Suprapubic skin (tissue), 4 donors: ENCODE data around the gene SENP7. TPM values are rescaled to one million over a fixed set of nuclear protein-coding genes. Genes with fewer than 3 reads are reported as not detected.
"Not testable (repeated sequence)": the region's sequence is repeated elsewhere in the genome, so short reads cannot be mapped to it uniquely, and the experiment has no call there.

Source experiments
- DNase-seq, 2 donors: peaks; one replicate each; pipeline ENCODE4 v3.0.0-alpha.2; 2019; ENCODE audit warnings: low spot score in 2 of 2
- H3K27ac ChIP-seq: fragments of 200-600 bp; sonication (generic); one replicate; pipeline ENCODE4 v1.5.1; 2019
- H3K27me3 ChIP-seq: fragments of 200-600 bp; sonication (generic); one replicate; pipeline ENCODE4 v1.5.1; 2019
- H3K36me3 ChIP-seq: fragments of 200-600 bp; sonication (generic); one replicate; pipeline ENCODE4 v1.5.1; 2019
- H3K4me1 ChIP-seq: fragments of 200-600 bp; sonication (generic); one replicate; pipeline ENCODE4 v1.5.1; 2019
- H3K4me3 ChIP-seq: fragments of 200-600 bp; sonication (generic); one replicate; pipeline ENCODE4 v1.5.1; 2019; ENCODE audit warnings: mild to moderate bottlenecking
- H3K9me3 ChIP-seq: fragments of 200-600 bp; sonication (generic); one replicate; pipeline ENCODE4 v1.5.1; 2019
- CTCF ChIP-seq, 2 donors: fragments of 200-600 bp in 1 of 2; fragments of 450-650 bp in 1 of 2; sonication (generic) in 1 of 2; IDR thresholded peaks; one replicate each; pipeline ENCODE4 v1.5.1; 2016 to 2019; ENCODE audit warnings: antibody characterized with exemption in 2 of 2, mild to moderate bottlenecking in 1 of 2, moderate library complexity in 1 of 2
- EP300 ChIP-seq: sonication (generic); formaldehyde crosslinking; IDR thresholded peaks from one replicate; pipeline ENCODE4 v1.6.1; 2017; ENCODE audit warnings: antibody characterized with exemption
- POLR2A ChIP-seq, 2 donors: fragments of 450-650 bp; IDR thresholded peaks; one replicate each; pipeline ENCODE4 v1.6.1; 2017; ENCODE audit warnings: antibody characterized with exemption in 2 of 2, mild to moderate bottlenecking in 2 of 2, moderate library complexity in 2 of 2
- POLR2AphosphoS5 ChIP-seq, 3 donors: sonication (generic); formaldehyde crosslinking; IDR thresholded peaks; one replicate each; pipeline ENCODE4 v1.6.1; 2017; ENCODE audit warnings: antibody characterized with exemption in 3 of 3
- WGBS: methylation state at CpG from one replicate; pipeline ENCODE4 v1.1.5; 2018; 5-methylcytosine and 5-hydroxymethylcytosine counted together
- total RNA-seq, 4 donors: library from RNA; depleted of rRNA; stranded (reverse); fragments of >200 nt; gene quantifications; one replicate each; pipeline ENCODE4 v1.1.0, GENCODE V29; 2016

Gene SENP7
- total RNA-seq, 4 donors from 2014 or later, result 13.3 to 39.4 (median 15.8) TPM

DNA sequence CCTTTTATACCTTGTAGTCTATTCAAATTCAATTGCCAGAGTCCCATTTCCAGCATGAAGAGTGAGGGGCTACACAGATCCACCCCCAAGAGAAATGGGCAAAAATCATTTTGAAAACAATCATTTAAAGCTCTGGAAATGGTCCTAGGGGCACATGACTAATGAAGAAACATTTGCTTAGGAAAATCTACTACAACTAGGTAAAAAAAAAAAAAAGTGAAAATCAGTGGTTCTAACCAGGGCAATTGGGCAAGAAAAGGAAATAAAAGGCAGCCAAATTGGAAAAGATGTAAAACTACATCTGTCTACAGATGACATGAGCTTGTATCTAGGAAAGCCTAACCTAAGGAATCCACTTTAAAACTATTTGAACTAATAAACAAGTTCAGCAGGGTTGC is 202.0 kb downstream of the SENP7 start:
- Histone ChIP-seq H3K4me1 (no peaks in the 10 kb centered on the region), H3K36me3 (no peaks in the 10 kb centered on the region), H3K9me3 (peaks cover 12% of the 10 kb centered on the region), H3K27ac (no peak overlapping the region), H3K27me3 (no peaks in the 10 kb centered on the region), H3K4me3 (no peak overlapping the region)
- no peak for TF ChIP-seq POLR2A (IDR thresholded peaks at IDR 0.05)
- no peak for TF ChIP-seq POLR2AphosphoS5 (IDR thresholded peaks at IDR 0.05)
- TF ChIP-seq EP300, result no peak
- no peak for TF ChIP-seq CTCF (IDR thresholded peaks at IDR 0.05)
- no peak for DNase-seq

DNA sequence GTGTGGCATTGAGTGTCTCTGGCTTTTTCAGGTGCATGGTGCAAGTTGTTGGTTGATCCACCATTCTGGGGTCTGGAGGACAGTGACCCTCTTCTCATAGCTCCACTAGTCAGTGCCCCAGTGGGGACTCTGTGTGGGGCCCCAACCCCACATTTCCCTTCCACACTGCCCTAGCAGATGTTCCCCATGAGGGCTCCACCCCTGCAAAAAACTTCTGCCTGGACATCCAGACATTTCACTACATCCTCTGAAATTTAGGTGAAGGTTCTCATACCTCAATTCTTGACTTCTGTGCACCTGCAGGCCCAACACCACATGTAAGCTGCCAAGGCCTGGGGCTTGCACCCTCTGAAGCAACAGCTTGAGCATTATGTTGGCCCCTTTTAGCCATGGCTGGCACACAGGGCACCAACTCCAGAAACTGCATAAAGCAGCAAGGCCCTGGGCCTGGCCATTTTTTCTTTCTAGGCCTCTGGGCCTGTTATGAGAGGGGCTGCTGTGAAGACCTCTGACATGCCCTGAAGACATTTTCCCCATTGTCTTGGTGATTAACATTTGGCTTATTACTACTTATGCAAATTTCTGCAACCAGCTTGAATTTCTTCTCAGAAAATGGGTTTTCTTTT is 204.8 kb downstream of the SENP7 start:
- H3K27me3 ChIP-seq, H3K4me3 ChIP-seq, H3K4me1 ChIP-seq, DNase-seq, H3K27ac ChIP-seq, H3K36me3 ChIP-seq: not testable (repeated sequence)
- H3K9me3 ChIP-seq, result peaks cover 12% of the 10 kb centered on the region

GRCh38 chr3:101303836-101304235 is 209.2 kb downstream of the SENP7 start:
- no peak for TF ChIP-seq POLR2A (IDR thresholded peaks at IDR 0.05)
- TF ChIP-seq CTCF (IDR thresholded peaks at IDR 0.05), result no peak
- no peak for TF ChIP-seq EP300
- TF ChIP-seq POLR2AphosphoS5 (IDR thresholded peaks at IDR 0.05), result no peak
- Histone ChIP-seq H3K4me1 (no peaks in the 10 kb centered on the region), H3K9me3 (peaks cover 11% of the 10 kb centered on the region), H3K27ac (no peak overlapping the region), H3K27me3 (no peaks in the 10 kb centered on the region), H3K36me3 (no peaks in the 10 kb centered on the region), H3K4me3 (no peak overlapping the region)
- DNase-seq, result no peak

GRCh38 chr3:101303089-101303731 is 209.8 kb downstream of the SENP7 start:
- TF ChIP-seq POLR2AphosphoS5 (IDR thresholded peaks at IDR 0.05) (no peak), CTCF (IDR thresholded peaks at IDR 0.05) (no peak), EP300 (no peak), POLR2A (IDR thresholded peaks at IDR 0.05) (no peak)
- Histone ChIP-seq H3K4me3 (no peak overlapping the region), H3K27ac (no peak overlapping the region), H3K9me3 (peaks cover 5% of the 10 kb centered on the region), H3K27me3 (no peaks in the 10 kb centered on the region), H3K36me3 (no peaks in the 10 kb centered on the region), H3K4me1 (no peaks in the 10 kb centered on the region)
- DNase-seq, result no peak
- 64% methylated on average over 5 of the region's 5 CpGs for WGBS

DNA sequence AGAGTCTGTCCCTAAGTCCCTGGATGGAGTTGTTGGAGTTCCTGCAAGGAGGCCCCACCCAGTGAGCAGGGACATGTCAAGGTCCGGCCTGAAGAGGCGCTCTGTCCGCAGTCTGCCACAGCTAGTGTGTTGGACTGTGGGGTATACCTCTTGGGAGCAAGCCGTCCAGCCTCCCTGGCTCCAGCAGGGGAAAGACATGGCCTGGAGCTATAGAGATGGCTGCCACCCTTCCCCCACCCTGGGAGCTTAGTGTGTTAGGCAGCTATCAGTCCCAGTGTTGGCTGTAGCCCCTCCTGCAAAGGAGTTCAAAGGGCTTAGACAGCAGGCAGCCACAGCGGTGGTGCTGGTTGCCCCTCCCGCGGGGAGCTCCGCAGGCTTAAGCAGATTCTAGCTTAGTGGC is 212.9 kb downstream of the SENP7 start:
- no peak for TF ChIP-seq EP300
- TF ChIP-seq POLR2AphosphoS5 (IDR thresholded peaks at IDR 0.05), result no peak
- TF ChIP-seq CTCF (IDR thresholded peaks at IDR 0.05), result no peak
- no peak for TF ChIP-seq POLR2A (IDR thresholded peaks at IDR 0.05)
- H3K9me3 ChIP-seq, result no peaks in the 10 kb centered on the region
- 78% methylated on average over 4 of the region's 8 CpGs for WGBS
- H3K4me3 ChIP-seq, result no peak overlapping the region
- H3K4me1 ChIP-seq, result no peaks in the 10 kb centered on the region
- no peak for DNase-seq
- no peaks in the 10 kb centered on the region for H3K36me3 ChIP-seq
- H3K27ac ChIP-seq, result no peak overlapping the region
- H3K27me3 ChIP-seq, result no peaks in the 10 kb centered on the region

DNA sequence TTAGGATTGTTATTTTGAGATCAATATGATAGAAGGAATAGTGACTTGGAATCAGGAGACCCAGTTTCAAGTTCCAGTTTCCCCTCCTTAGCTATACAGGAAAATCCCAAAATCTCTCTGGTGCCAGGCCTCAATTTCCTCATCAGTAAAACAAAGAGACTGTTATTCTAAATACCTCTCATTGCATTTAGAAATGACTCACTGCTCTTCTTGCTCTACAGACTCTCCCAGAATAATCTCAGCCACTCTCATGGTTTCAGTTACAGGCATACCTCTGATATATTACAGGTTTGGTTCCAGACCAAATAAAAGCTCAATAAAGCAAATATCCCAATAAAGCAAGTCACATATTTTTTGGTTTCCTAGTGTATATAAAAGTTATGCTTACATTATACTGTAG is 221.0 kb downstream of the SENP7 start:
- no peak for TF ChIP-seq POLR2A (IDR thresholded peaks at IDR 0.05)
- no peak for TF ChIP-seq POLR2AphosphoS5 (IDR thresholded peaks at IDR 0.05)
- TF ChIP-seq CTCF (IDR thresholded peaks at IDR 0.05), result no peak
- no peak for TF ChIP-seq EP300
- Histone ChIP-seq H3K9me3 (no peaks in the 10 kb centered on the region), H3K27ac (no peak overlapping the region), H3K36me3 (no peaks in the 10 kb centered on the region), H3K4me1 (no peaks in the 10 kb centered on the region), H3K27me3 (no peaks in the 10 kb centered on the region), H3K4me3 (no peak overlapping the region)
- DNase-seq, result no peak
